ENCODE measurements around the gene SPIC.

- TF ChIP-seq EZH2 (conservative IDR thresholded peaks at IDR 0.05; ENCODE audit: low read depth, low read length), result no peak
- TF ChIP-seq NFE2L1 (CRISPR knock-in tag; IDR thresholded peaks at IDR 0.05; ENCODE audit: borderline replicate concordance), result no peak
- no peak for TF ChIP-seq HIVEP1 (CRISPR knock-in tag; IDR thresholded peaks at IDR 0.05)
- TF ChIP-seq ETV6 (CRISPR knock-in tag; conservative IDR thresholded peaks at IDR 0.05), result no peak
- no peak for TF ChIP-seq POLR2A (IDR thresholded peaks at IDR 0.05; ENCODE audit: insufficient read depth in 1 of 2, low read depth in 2 of 2, low read length in 2 of 2)
- TF ChIP-seq AHR (CRISPR knock-in tag; IDR thresholded peaks at IDR 0.05), result no peak
- no peak for TF ChIP-seq ZNF672 (CRISPR knock-in tag; IDR thresholded peaks at IDR 0.05)
- TF ChIP-seq ATF2 (CRISPR knock-in tag; IDR thresholded peaks at IDR 0.05), result no peak
- TF ChIP-seq TAF1 (CRISPR knock-in tag; IDR thresholded peaks at IDR 0.05), result no peak
- no peak for TF ChIP-seq HDAC2 (CRISPR knock-in tag; IDR thresholded peaks at IDR 0.05)
- TF ChIP-seq RAD21 (CRISPR knock-in tag; IDR thresholded peaks at IDR 0.05), result peak; percentile 70; the same call in 1 of the 2 replicates
Measured at GRCh38 chr12:101490286-101490920, 15.3 kb downstream of the SPIC start.

Measured in HepG2 (cell line).